ENCODE data around the gene ATP4A.

DNA sequence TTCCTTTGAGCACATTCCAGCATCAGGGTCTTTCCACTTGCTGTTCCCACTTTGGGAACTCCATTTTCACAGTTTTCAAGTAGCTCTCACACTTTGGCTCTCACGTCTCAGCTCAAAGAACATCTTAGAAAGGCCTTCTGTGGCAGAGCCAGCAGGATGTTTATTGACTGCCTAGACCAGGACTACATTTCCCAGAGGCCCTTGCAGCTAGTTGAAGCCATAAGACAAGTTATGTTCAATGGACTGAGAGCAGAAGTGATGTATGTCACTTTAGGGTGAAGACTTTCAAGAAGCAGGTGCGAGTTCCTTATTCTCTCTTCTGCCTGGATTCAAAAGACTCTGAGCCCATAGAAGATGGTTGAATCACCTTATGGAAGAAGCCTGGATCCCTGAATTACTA is 44.8 kb upstream of the ATP4A start:
- no peak for TF ChIP-seq POLR2AphosphoS5 (IDR thresholded peaks at IDR 0.05)
- TF ChIP-seq, protein P1, sequence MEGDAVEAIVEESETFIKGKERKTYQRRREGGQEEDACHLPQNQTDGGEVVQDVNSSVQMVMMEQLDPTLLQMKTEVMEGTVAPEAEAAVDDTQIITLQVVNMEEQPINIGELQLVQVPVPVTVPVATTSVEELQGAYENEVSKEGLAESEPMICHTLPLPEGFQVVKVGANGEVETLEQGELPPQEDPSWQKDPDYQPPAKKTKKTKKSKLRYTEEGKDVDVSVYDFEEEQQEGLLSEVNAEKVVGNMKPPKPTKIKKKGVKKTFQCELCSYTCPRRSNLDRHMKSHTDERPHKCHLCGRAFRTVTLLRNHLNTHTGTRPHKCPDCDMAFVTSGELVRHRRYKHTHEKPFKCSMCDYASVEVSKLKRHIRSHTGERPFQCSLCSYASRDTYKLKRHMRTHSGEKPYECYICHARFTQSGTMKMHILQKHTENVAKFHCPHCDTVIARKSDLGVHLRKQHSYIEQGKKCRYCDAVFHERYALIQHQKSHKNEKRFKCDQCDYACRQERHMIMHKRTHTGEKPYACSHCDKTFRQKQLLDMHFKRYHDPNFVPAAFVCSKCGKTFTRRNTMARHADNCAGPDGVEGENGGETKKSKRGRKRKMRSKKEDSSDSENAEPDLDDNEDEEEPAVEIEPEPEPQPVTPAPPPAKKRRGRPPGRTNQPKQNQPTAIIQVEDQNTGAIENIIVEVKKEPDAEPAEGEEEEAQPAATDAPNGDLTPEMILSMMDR (IDR thresholded peaks at IDR 0.05), result no peak
- TF ChIP-seq POLR2A (IDR thresholded peaks at IDR 0.05), result no peak
